ENCODE data around the gene STRIP2. TPM values are rescaled to one million over a fixed set of nuclear protein-coding genes. Genes with fewer than 3 reads are reported as not detected.

Gene STRIP2
- total and polyA plus RNA-seq, 2 experiments from 2014 or later: 0.83 to 1.1 TPM

DNA sequence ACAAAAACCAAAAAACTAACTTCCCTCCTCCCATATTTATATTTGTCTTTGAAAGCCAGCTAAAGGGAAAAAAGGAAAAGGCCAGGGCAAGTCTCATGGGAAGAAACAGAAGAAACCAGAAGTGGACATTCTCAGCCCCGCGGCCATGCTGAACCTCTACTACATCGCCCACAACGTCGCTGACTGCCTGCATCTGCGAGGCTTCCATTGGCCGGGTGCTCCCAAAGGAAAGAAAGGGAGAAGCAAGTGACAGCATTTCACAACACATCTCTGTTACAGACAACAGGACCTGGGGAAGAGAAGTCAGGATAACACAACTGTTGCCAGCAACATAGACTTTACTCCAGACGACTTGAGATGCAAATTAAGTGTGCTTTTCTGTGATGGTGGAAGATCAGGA lies 78.0 kb downstream of the STRIP2 start:
- no peak overlapping the region for H3K4me2 ChIP-seq
- H3K9me2 ChIP-seq (replicated peaks; ENCODE audit: insufficient read depth): no peaks in the 10 kb centered on the region
- no peak overlapping the region for H2AFZ ChIP-seq
- no peak overlapping the region for H3K4me3 ChIP-seq
- no peaks in the 10 kb centered on the region for H3K4me1 ChIP-seq (ENCODE audit: insufficient read depth)
- no peak for DNase-seq (ENCODE audit: low spot score)
- no peaks in the 10 kb centered on the region for H3K79me2 ChIP-seq
- no peak for TF ChIP-seq EZH2phosphoT487 (IDR thresholded peaks at IDR 0.05; ENCODE audit: low read depth, severe bottlenecking, unreplicated experiment)
- TF ChIP-seq EZH2 (IDR thresholded peaks at IDR 0.05; ENCODE audit: borderline replicate concordance): no peak
- TF ChIP-seq, protein P1, sequence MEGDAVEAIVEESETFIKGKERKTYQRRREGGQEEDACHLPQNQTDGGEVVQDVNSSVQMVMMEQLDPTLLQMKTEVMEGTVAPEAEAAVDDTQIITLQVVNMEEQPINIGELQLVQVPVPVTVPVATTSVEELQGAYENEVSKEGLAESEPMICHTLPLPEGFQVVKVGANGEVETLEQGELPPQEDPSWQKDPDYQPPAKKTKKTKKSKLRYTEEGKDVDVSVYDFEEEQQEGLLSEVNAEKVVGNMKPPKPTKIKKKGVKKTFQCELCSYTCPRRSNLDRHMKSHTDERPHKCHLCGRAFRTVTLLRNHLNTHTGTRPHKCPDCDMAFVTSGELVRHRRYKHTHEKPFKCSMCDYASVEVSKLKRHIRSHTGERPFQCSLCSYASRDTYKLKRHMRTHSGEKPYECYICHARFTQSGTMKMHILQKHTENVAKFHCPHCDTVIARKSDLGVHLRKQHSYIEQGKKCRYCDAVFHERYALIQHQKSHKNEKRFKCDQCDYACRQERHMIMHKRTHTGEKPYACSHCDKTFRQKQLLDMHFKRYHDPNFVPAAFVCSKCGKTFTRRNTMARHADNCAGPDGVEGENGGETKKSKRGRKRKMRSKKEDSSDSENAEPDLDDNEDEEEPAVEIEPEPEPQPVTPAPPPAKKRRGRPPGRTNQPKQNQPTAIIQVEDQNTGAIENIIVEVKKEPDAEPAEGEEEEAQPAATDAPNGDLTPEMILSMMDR (IDR thresholded peaks at IDR 0.05; ENCODE audit: poor library complexity): no peak
- no peaks in the 10 kb centered on the region for H4K20me1 ChIP-seq (ENCODE audit: insufficient read depth, poor library complexity, severe bottlenecking)
- whole genome bisulfite sequencing (ENCODE audit: low lambda C conversion rate, missing lambda C conversion rate): 84% methylated on average over 8 of the region's 8 CpGs
- no peaks in the 10 kb centered on the region for H3K36me3 ChIP-seq (replicated peaks; ENCODE audit: insufficient read depth, low read depth)
- H3K27me3 ChIP-seq: no peaks in the 10 kb centered on the region
- no peak overlapping the region for H3K27ac ChIP-seq
- no peaks in the 10 kb centered on the region for H3K9me3 ChIP-seq (ENCODE audit: low read depth)

DNA sequence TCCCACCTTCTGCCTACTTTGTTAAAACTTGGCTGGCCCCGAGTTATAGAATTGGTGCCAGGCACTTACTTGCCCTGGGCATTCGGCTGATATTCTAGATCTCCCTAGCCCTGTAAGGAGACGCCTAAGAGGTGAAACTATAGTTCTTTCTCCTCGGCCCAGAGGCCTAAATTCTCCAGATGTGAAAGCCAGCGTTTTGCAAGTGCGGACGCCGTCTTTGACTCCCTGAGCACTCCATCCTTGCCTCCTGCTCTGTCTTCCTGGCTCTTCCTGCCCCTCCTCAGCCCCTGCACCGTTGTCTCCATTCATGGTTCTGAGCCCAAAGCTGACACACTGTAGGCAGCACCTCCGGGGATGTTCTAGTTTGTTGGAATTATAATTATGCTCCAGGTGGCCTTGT lies 79.3 kb downstream of the STRIP2 start:
- H3K9me2 ChIP-seq (replicated peaks; ENCODE audit: insufficient read depth): no peaks in the 10 kb centered on the region
- H3K27me3 ChIP-seq: no peaks in the 10 kb centered on the region
- DNase-seq (ENCODE audit: low spot score): no peak
- no peak overlapping the region for H3K4me2 ChIP-seq
- no peaks in the 10 kb centered on the region for H3K9me3 ChIP-seq (ENCODE audit: low read depth)
- no peaks in the 10 kb centered on the region for H4K20me1 ChIP-seq (ENCODE audit: insufficient read depth, poor library complexity, severe bottlenecking)
- no peaks in the 10 kb centered on the region for H3K36me3 ChIP-seq (replicated peaks; ENCODE audit: insufficient read depth, low read depth)
- TF ChIP-seq EZH2phosphoT487 (IDR thresholded peaks at IDR 0.05; ENCODE audit: low read depth, severe bottlenecking, unreplicated experiment) (no peak), EZH2 (IDR thresholded peaks at IDR 0.05; ENCODE audit: borderline replicate concordance) (no peak)
- TF ChIP-seq, protein P1 (IDR thresholded peaks at IDR 0.05; ENCODE audit: poor library complexity): no peak
- H3K4me1 ChIP-seq (ENCODE audit: insufficient read depth): no peaks in the 10 kb centered on the region
- no peaks in the 10 kb centered on the region for H3K79me2 ChIP-seq
- H3K27ac ChIP-seq: no peak overlapping the region
- no peak overlapping the region for H3K4me3 ChIP-seq
- no peak overlapping the region for H2AFZ ChIP-seq
- 89% methylated on average over 10 of the region's 10 CpGs for WGBS (ENCODE audit: low lambda C conversion rate, missing lambda C conversion rate)

DNA sequence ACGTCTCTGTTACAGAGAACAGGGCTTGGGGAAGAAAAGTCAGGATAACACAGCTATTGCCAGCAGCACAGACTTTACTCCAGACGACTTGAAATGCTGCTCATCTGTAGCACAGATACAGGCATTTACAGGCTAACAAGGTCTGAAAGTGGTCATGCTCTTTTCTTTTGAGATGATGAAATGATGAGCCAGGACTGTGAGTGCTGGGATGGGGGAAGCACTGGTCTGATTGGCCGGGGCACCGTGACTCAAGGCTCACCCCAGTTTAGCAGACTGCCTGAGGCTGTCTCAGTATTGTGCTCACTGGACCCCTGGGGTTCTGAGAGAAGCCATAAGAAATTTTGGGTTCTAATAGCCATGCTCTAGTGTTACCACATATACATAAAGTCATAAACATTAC lies 80.5 kb downstream of the STRIP2 start:
- no peaks in the 10 kb centered on the region for H3K9me3 ChIP-seq (ENCODE audit: low read depth)
- no peak for TF ChIP-seq EZH2phosphoT487 (IDR thresholded peaks at IDR 0.05; ENCODE audit: low read depth, severe bottlenecking, unreplicated experiment)
- H2AFZ ChIP-seq: no peak overlapping the region
- no peaks in the 10 kb centered on the region for H3K9me2 ChIP-seq (replicated peaks; ENCODE audit: insufficient read depth)
- no peak for DNase-seq (ENCODE audit: low spot score)
- WGBS (ENCODE audit: low lambda C conversion rate, missing lambda C conversion rate): 58% methylated on average over 4 of the region's 4 CpGs
- H3K36me3 ChIP-seq (replicated peaks; ENCODE audit: insufficient read depth, low read depth): no peaks in the 10 kb centered on the region
- no peak overlapping the region for H3K4me2 ChIP-seq
- no peaks in the 10 kb centered on the region for H3K79me2 ChIP-seq
- H3K27me3 ChIP-seq: no peaks in the 10 kb centered on the region
- H3K4me1 ChIP-seq (ENCODE audit: insufficient read depth): no peaks in the 10 kb centered on the region
- H4K20me1 ChIP-seq (ENCODE audit: insufficient read depth, poor library complexity, severe bottlenecking): no peaks in the 10 kb centered on the region
- no peak overlapping the region for H3K4me3 ChIP-seq
- H3K27ac ChIP-seq: no peak overlapping the region

DNA sequence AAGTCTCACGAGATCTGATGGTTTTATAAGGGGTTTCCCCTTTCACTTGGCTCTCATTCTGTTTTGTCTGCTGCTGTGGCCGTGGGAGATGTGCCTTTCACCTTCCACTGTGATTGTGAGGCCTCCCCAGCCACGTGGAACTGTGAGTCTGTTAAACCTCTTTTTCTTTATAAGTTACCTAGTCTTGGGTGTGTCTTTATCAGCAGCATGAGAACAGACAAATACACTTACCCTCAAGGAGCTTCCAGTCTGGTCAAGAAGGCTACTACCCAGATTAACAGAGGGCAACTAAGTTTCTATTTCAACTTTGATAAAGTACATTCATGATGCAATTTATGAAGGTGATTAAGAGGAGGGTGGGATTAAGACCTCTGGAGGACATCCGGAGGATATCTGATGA lies 81.1 kb downstream of the STRIP2 start:
- WGBS (ENCODE audit: low lambda C conversion rate, missing lambda C conversion rate): 84% methylated on average over 4 of the region's 4 CpGs
- Histone ChIP-seq H2AFZ (no peak overlapping the region), H3K27me3 (no peaks in the 10 kb centered on the region), H3K4me2 (no peak overlapping the region), H3K4me3 (no peak overlapping the region), H3K27ac (no peak overlapping the region), H3K9me3 (ENCODE audit: low read depth) (no peaks in the 10 kb centered on the region), H3K4me1 (ENCODE audit: insufficient read depth) (no peaks in the 10 kb centered on the region), H4K20me1 (ENCODE audit: insufficient read depth, poor library complexity, severe bottlenecking) (no peaks in the 10 kb centered on the region), H3K79me2 (no peaks in the 10 kb centered on the region), H3K36me3 (replicated peaks; ENCODE audit: insufficient read depth, low read depth) (no peaks in the 10 kb centered on the region), H3K9me2 (replicated peaks; ENCODE audit: insufficient read depth) (no peaks in the 10 kb centered on the region)
- no peak for DNase-seq (ENCODE audit: low spot score)
- TF ChIP-seq, protein P1 (IDR thresholded peaks at IDR 0.05; ENCODE audit: poor library complexity): no peak
- TF ChIP-seq EZH2 (IDR thresholded peaks at IDR 0.05; ENCODE audit: borderline replicate concordance) (no peak), EZH2phosphoT487 (IDR thresholded peaks at IDR 0.05; ENCODE audit: low read depth, severe bottlenecking, unreplicated experiment) (no peak)
